Measurements from ENCODE around the gene EXTL1.
"Not testable (repeated sequence)": the region's sequence is repeated elsewhere in the genome, so short reads cannot be mapped to it uniquely, and the experiment has no call there.

Gene EXTL1, protein sequence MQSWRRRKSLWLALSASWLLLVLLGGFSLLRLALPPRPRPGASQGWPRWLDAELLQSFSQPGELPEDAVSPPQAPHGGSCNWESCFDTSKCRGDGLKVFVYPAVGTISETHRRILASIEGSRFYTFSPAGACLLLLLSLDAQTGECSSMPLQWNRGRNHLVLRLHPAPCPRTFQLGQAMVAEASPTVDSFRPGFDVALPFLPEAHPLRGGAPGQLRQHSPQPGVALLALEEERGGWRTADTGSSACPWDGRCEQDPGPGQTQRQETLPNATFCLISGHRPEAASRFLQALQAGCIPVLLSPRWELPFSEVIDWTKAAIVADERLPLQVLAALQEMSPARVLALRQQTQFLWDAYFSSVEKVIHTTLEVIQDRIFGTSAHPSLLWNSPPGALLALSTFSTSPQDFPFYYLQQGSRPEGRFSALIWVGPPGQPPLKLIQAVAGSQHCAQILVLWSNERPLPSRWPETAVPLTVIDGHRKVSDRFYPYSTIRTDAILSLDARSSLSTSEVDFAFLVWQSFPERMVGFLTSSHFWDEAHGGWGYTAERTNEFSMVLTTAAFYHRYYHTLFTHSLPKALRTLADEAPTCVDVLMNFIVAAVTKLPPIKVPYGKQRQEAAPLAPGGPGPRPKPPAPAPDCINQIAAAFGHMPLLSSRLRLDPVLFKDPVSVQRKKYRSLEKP

DNA sequence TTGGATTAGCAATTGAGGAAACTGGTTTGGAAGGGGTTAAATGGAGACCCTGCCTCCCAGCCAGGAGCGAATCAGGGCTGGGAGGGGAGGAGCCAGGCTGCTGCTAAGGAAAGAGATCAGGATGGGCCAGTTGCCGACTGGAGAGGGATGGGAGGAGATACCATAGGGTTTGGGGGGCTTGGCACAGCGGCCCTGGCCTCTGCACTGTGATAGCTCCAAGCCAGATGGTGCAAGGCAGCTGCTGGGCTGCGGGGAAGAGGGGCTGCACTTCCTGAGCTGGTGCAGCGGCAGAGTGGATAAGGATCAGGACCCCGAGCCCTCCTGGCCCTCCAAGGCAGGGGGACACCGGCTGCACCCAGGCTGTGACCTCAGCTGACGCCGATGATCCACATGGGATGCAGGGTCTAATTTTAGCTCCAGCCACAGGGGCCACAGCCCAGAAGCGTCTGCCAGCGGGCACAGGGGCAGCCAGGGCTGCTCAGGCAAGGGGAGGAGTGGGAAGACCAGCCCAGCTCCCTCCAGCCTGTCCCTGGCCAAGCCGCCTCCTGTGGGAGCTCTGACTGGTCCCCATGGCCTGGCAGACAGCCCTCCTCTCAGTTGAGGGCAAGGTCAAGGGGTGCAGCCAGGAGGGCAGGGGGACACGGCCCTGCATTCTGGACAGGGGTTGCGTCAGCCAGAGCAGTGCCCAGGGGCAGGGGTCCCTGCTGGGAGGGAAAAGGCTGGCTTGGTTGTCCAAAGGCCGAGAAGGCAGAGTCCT is at the start of gene EXTL1:
Gene EXTL1 (plus strand): TSS at position 129 of the 757 bp plus-strand sequence. CDS start 872 bp downstream, outside the sequence.
- no peak for DNase-seq

DNA sequence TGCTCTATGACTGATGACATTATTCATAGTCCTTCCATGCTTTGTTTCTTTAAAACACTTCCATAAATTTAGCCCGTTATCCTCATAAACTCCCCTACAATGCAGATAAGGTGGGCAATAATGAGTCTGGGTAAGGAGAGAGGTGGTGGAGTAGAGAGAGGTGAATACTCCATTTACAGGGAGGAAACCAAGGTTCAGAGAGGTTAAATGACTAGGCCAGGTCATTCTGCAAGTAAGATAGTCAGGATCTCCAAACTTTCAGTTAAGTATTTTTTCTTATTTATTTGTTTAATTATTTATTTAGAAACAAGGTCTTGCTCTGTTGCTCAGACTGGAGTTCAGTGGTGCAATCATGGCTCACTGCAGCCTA is 49.8 kb upstream of the EXTL1 start:
- DNase-seq: no peak

DNA sequence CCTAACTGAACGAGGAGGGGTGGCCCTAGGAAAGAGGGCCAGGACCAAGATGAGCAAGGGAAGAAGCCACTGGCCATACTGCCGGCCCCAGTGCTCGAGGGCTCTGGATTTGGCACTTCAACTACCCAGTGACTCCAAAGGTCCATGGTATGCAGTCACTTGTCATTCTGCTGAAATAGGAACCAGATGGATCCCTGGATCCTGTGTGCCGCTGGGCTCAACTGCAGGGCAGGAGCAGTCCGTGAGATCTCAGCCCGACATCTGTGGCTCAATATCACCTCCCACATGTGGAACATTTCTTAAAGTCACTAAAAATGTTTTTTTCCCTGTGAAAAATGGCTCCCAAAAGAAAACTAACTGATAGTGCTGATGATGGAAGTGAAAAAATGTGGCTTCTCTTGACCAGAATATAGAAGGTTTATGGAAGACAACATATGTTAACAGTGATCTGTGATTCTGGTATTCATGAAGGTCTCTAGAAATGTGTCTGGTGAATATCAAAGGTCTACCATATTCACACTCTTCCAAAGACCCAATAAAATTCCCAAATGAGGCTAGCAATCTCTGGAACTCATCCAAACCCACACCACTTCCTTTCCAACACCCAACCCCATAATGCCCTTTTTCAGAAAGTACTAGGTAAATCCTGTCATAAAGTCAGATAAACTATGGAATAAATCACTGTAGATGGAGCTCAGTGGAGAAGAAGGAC is 47.8 kb upstream of the EXTL1 start:
- no peak for DNase-seq

DNA sequence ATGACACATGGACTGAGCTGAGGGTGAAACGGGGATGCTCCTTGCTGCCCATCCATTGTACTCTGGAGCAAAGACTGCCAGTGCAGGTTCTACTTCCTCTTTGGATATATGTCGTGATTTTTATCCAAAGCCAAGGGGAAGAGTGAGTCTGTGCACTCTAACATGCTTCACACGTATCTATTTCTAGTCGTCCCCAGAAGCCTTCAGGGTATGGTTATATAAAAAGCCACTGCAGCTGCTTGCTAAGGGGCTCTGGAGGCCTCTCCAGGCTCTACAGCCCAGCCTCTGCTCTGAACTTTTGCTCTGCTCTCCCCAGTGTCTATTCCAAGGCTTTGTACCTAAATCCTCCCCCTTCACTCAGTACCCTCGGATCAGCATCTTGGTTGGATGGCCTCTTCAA is 43.8 kb upstream of the EXTL1 start:
- DNase-seq: no peak

DNA sequence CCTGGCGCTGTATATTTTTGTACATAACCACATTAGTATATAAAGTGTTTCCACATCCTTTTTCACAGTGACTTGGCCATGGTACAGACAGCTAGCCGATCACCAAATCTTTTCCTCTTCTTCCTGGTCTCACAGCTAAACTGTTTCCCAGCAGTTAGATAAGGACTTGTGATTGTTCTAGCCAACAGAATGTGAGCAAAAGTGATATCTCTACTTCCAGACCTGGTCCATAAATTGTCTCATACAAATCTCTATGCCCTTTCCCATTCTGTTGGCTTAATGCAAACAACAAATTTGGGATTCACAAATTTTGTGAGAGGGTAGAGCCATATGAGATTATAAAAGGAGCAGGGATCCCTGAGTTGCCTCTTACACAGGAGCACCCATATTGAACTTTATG is 43.2 kb upstream of the EXTL1 start:
- DNase-seq: no peak

DNA sequence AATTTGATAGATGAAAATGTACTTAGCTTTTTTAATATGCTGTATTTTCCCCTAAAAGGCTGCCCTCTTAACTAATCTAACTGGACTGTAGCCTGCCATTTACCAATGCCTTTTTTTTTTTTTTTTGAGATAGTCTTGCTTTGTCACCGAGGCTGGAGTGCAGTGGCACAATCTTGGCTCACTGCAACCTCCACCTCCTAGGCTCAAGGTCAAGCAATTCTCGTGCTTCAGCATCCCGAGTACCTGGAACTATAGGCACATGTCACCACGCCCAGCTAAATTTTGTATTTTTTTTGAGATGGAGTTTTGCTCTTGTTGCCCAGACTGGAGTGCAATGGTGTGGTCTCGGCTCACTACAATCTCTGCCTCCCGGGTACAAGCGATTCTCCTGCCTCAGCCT is 42.4 kb upstream of the EXTL1 start:
- no peak for DNase-seq

DNA sequence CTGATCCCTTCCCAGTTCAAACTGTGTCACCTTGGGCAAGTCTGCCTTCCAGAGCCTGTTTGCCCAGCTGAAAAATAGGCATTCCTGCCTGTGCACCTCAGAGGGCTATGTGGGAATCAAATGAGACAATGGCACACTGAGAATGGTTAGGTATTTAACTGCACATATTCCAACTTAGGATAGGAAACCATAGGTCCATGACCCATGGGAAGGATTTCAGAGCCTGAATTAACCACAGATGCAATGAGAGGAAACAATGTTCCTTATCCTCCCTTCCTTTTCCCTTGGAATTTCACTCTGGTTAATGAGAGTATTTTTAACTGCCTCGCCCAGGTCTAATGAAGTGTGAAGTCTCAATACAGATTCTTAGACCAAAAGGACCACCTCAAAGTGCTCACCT is 36.4 kb upstream of the EXTL1 start:
- no peak for DNase-seq

DNA sequence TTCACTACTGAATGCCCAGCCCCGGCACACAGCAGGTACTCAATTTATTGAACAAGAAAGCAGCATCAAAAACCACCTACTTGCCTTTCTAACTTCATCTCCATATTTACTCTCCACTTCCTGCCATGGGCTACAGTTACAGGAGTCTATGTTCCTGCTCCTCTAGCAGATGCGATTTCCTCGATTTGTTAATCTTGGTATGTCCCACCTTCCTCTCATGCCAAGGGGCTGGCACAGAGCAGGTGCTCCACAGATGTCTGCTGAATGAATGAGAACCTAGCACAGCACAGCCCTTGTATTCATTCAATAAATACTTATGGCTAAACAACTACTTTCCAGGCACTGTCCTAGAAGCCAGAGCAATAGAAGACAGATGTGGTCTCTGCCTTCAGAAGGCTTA is 35.9 kb upstream of the EXTL1 start:
- no peak for DNase-seq

DNA sequence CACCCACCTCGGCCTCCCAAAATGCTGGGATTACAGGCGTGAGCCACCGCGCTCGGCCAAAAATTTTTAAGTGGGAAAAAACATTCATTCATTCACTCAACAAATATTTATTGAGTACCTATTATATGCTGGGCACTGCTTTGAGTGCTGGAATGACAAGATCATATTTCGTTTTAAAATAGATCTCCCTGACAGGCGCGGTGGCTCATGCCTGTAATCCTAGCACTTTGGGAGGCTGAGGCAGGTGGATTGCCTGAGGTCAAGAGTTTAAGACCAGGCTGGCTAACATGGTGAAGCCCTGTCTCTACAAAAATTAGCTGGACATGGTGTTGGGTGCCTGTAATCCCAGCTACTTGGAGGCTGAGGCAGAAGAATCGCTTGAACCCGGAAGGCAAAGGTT is 34.8 kb upstream of the EXTL1 start:
- DNase-seq: not testable (repeated sequence)

DNA sequence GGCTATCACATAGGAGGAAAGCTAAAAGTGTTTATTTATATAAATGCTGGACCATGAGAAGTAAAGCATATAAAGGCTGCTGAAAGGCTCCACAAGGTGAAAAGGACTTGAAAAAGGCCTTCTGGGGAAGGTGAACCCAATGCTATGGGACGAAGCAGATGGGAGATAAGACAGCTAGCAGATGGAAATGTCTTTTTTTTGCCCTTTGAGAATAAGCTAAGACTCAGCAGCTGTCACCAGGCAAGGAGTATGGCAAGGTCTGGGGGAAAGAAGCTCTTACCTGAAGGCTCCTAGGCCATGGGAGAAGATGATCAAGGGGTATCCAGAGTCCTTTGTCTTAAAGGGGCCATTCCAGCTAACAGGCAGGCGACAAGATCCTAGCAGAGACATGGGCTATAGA is 33.6 kb upstream of the EXTL1 start:
- DNase-seq: no peak

DNA sequence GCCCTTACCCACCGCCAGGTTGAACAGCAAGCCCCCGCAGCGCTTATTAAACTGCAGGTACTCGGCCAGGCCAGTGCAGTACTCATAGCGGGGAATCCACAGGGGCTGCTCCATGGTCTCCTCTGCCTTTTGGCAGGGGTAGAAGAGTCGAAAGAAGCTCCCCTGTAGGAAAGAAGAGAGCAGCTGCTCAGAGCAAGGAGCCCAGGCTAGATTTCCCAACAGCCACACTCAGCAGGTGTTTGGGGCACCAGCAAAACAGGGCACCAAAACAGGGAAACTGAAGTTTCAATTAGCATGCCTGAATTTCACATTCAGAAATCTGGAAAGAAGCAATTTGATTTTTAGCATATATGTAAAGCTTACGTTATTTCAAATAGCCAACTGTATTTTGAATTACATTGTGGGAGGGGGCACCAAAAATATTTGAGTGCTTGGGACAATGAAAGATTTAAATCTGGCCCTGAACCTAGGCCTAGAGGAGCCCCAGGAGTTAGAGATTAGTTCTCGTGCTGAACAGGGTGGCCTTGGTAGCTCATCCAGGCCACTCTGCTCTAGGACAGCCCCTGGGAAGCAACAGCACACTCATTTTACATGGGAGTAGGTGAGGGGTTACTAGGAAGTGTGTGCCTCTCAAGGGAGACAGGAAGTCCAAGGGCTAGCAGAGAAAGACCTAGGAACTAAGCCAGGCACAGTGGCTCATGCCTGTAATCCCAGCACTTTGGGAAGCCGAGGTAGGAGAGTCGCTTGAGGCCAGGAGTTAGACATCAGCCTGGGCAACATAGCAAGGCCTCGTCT is 31.9 kb upstream of the EXTL1 start:
- DNase-seq: no peak

DNA sequence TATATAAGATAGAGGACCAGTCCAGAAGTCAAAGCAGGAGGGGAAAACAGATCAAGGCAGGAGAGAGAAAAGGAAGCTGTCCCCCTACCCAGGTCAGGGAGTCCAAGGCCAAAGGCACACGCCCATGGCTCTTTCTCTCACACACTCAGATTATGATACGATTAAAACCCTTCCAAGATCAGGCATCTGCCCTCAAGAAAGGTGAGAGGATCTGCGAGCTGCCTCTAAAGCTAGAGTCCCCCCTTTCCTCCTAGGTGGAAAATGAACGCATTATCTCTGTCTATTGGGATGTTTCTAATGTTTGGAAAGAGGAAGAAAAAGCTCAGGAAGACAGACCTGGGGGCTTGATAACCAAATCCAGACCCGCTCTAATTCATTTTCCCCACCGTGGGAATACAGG is 31.3 kb upstream of the EXTL1 start:
- DNase-seq: no peak

DNA sequence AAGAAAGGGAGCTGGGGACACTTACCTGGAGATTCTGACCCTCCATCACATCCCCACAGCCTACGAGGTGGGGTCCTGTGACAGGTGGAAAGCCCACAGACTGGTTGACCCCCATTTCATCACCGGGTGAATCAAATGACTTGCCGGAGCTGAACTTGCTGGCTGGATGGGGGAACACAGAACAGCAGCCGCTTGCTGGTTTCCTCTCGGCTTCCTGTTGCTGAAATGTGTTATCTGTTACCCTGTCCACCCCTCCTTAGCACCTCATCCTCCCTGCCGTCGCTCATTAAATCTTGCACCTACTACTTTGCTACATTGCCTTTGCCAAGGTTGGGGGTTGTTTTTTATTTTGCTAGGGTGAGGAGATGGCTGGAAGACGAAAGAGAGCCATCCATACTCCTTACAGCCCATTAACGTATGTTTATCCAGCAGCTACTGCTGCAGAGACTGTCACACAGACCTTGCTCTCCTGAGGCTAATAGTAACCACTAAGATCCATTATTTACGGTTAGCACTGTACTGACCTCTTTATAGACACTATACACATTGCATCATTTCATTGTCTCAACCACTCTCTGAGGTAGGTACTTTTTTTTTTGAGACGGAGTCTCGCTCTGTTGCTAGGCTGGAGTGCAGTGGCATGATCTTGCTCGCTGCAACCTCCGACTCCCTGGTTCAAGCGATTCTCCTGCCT is 30.7 kb upstream of the EXTL1 start:
- DNase-seq: peak; percentile 39

DNA sequence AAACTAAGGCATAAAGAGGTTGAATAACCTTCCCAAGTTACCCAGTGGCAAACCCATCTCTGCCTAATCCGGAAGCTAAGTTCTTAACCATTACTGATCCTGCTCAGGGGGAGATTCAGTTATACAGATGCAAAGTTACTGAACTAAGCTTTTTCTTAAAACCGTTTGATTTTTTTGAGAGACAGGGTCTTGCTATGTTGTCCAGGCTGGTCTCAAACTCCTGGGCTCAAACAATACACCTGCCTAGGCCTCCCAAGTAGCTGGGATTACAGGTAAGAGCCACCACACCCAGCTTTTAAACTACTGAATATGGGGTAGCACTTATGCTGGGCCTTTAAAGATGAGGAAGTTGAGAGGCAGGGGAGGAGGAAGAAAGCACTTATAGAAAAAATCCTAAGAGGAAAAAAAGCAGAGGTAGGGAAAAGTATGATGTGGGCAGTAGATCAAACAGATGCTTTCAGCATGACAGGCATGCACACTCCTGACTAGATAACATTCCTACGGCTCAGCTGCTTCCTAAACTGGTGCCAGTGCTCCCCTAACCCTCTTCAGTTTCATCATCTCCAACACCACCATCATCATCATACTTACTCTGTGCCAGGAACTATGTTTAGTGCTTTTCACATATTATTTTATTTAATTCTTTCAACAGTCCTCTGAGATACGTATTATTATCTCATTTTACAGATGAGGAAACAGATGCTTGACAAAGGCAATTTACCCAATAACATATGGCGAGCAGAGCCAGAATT is 29.5 kb upstream of the EXTL1 start:
- no peak for DNase-seq

DNA sequence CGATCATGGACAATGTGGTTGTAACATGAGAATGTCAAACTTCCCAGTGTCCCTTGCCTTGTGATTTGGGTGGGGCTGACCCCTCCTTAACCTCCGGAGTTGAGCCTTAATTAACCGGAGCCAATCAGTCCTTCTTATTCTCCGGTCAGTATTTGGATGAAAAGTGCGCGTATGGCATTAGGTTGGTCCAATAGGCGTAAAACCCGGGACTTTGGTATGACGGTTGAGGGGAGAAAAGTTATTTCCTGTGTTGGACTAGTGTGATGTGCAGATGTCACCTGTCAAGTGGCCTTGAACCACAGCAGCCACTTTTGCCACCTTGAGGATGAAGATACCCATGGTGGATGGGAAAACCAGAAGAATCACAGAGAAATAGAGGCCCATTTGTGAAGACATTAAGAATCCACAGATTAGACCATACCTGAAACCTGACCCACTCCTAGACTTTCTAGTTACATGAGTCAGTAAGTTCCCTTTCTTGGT is 28.8 kb upstream of the EXTL1 start:
- no peak for DNase-seq

DNA sequence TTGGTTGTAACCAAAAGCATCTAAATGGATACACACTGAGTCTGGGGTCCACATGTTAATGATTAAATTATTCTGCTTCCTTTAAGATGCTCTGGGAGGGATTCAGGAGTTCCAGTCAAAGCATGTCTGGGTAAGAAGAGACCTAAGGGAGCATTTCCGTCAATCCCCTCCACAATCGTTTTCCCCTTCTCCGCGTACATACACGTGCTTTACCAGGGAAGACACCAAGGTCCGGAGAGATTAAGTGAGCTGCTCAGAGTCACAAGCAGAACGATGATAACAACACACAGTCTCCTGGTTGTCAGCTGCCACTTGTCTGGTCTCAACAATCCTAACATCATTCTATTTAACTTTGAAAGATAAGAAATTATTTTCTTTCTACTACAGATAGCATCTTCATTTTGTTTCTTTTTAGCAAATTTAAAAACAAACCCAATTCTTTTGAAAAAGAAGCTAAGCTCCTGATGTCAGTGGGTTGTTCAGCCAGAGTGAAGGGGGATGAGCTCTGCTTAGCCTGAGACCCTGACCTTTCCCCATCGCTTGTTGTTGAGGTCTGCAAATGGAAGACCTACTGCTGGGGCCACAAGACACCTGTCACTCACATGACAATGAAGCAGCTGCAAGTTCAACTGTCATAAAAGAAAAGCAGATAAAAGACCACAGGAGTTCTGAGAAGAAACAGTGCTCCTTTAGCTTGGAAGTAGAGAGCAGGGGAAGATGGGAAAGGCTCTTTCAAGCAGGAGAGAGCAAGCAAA is 28.2 kb upstream of the EXTL1 start:
- DNase-seq: no peak

DNA sequence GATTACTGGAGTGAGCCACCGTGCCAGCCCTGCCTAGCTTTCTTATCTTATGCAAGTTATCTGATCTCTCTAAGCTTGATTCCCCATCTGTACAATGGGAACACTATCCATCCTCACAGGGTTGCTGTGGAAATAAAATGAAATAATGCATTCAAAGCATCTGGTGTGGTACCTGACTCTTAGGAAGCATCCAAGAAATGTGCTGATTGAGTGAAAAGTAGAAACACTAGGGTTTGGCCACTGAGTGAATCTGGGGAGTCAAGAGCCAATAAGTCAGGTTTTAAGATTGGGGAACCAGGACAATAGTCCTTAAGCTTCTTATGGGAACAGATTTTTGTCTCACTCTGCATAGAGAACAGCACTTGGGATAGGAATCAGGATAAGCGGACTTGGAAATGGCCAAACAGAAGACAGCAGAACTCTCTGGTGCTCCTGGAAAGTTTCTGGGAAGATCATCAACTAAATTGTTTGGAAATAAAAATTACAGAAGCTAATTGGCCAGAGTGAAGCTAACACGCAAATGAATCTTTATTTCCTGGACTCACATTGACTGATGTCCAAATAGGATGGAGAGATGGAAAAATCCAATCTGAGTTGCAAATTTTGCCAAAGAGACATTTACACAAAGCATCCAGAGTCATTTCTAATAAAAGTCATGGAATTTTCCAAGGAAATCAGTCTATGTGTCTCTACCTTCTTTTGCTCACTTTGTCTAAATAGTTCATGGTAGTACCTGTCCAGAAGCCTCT is 27.0 kb upstream of the EXTL1 start:
- no peak for DNase-seq

DNA sequence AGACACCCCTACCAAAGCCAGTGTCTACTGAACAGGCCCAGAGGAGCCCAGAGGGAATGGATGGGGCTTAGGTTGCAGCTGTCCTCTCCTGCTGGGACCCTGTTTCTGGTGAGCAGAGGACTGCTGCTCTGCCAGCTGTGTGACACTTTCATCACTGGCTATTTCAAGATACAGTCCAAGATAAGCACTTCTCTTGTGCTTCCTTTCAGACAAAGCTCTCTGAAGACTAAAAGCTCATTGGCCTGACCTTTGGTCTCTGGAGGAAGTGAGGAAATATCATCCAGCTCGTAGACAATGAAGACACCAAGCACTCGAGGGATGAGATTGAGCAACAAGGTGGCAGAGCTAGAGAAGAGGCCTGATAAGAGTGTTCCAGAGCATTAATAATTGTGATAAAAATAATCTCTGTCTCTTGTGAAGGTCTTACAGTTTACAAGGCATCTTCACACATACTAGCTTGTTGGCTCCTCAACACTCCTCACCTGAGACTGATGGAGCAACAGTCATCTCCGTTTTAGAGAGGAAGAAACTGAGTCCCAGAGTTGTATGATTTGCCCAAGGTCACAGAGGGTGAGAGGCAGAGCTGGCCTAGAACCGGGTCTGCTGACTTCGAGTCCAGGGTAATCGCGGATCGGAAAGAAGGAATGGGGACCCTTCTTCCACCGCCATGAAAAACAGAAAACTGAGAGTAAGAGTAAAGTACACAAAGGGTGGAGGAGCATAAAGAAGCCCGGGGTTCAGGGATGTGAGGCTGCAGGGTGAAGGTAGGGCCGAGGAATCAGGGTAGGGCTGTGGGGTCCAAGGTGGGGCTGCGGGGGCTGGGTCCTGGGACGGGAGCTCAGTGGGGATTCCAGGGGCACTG is 24.4 kb upstream of the EXTL1 start:
- DNase-seq: no peak
